ENCODE data around the gene ICAM2.

Gene ICAM2

DNA sequence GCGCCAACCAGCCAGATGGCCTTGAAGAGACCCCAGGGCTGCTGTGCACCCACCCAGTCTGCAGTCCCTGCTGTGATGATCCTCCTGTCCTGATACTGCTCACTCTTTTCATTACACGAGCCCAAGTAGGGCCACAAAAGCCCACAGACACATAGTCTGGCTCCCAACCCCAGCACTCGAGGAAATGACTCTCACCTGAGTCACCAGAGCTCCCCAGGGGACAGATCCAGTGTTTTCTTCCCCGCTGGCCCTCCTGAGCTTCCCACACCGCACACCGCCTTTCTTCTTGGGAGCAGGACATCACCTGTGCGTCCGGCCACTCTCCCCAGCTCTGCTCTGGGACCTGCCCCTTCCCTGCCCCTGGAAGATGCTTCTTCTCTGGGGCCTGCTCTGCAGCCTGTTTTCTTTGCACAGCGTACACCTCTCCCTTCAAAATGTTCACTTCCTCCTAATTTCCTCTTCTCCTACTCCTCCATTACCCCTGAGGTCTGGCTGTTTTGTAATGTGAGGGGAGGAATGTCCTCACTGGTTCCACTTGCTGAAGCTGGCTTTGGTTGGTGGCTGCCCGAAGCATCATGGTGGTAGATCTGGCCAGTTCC, 45.7 kb downstream of the ICAM2 start:
- no peak for DNase-seq (ENCODE audit: low read depth in 2 of 2)

DNA sequence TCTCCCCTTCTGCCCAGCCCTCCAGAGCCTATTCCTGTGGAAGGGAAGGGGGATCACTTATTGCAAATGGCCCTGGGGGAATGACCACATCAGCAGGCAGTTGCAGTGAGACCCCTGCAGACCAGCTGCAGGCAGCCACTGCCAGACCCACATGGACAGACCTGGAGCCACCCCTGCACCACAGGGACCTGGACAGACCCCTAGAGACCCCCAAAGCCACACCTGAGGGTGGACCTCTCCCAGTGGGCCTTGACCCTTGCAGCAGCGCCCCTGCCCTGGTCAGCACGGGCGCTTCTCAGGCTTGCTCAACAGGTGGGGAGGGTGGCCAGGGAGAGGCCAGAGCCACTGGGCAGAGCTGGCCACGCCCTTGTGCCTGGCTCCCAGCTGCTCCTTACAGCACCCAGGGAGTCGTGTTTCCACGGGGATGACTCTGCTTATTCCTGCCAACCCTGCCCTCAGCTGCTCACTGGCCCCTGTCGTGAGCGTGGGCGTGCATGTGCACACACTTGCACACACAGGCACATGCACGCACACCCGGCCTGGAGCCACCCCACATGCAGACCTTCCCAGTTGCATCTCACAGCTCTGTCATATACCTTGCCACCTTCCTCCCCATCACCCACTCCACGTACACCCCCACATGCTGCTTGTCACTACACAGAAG, 46.4 kb downstream of the ICAM2 start:
- no peak for DNase-seq (ENCODE audit: low read depth in 2 of 2)

DNA sequence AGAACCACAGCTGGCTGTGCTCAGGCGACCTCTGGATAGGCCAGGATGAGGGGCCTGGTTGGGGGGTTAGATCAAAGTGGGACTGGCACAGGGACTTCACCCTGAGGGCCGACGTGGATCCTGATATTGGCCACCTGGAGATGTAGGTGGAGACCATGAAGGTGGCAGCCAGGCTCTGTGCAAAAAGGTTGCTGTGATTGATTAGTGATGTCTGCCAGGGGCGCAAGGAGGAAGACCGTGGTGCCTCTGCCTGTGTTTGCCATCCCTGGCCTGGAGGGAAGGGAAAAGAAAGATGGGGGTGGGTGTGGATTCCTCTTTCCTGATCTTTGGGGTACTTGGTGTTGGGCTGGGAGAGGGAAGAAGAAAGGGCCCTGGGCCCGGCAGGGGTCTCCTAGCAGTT, 47.2 kb downstream of the ICAM2 start:
- DNase-seq (ENCODE audit: low read depth in 2 of 2), result no peak

DNA sequence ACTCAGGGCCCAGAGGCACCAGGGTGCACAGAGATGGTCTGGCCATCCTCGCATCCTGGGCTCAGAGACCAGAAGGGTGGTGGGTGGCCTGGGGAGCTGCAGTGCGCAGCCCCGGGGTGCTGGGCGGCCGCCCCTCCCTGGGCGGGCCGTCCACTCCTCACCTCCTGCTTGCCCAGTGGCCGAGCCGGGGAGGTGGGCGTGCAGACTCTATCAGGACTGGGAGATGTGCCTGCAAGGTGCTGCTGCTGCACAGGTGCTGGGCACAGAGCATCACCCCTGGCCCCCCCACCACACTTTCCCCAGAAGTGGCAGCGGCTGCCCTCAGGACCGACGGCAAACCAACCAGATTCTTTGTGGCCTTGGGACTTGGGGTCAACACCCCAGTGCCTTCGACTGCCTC, 47.6 kb downstream of the ICAM2 start, which contains the start of gene SCN4A:
TSS of gene SCN4A (minus strand) at position 123 of the 400 bp plus-strand sequence. CDS start at position 46, 77 bp downstream.
- no peak for DNase-seq (ENCODE audit: low read depth in 2 of 2)

DNA sequence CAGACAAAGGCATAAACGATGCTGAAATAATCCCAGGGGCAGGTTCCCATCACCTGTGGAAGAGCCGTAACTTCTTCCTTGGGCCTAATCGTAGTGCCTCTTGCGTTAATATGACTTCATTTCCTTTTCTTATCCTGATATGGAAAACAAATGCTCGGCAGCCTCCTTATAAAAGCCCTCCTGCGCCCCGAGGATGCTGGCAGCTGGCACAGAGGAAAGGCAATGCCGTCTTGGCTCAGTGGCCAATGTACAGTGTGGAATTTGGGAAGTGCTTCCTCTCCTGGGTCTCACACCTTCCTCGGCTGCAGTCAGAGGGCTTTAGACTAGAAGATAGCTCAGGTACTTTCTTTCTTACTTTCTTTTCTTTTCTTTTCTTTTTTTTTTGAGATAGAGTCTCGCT, 51.2 kb downstream of the ICAM2 start:
- no peak for DNase-seq (ENCODE audit: low read depth in 2 of 2)

DNA sequence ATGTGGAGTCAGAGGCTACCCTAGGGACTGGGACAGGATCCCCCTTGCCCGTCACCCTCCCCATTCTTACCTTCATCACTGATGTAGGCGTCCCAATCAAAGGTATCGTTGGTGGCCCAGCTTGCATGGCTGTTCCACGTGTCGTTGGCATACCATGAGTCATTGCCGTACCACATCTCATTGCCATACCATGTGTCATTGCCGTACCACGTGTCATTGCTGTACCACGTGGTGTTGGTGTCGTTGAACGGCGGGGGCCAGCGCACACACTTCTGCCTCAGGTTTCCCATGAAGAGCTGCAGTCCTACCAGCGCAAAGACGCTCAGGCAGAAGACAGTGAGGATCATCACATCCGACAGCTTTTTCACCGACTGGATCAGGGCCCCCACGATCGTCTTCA, 52.5 kb downstream of the ICAM2 start:
- DNase-seq (ENCODE audit: low read depth in 2 of 2), result no peak

DNA sequence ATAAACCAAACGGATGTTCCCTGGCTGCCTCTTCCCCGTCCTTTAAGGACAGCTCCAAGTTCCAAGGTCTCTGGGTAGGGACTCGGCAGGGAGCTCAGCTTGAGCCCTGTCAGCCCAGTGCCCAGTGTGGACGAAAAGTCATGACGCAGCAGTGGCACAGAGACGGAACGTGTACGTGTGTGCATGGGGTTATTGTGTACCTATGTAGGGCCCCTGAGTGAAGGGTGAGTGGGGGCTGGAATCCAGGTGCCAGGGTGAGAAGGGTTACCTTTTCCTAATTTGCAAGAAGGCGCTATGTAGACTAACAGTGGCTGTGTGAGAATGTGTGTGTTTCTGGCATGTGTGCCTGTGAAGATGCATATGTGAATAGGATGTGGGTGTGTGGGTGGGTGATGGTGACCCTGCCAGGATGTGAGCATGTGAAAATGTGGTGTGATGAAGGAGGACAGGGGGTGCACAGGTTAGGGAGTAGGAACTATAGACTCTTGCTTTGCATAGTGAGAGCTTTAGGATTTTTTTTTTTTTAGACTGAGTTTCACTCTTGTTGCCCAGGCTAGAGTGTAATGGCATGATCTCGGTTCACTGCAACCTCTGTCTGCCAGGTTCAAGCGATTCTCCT, 53.7 kb downstream of the ICAM2 start:
- DNase-seq (ENCODE audit: low read depth in 2 of 2), result no peak

DNA sequence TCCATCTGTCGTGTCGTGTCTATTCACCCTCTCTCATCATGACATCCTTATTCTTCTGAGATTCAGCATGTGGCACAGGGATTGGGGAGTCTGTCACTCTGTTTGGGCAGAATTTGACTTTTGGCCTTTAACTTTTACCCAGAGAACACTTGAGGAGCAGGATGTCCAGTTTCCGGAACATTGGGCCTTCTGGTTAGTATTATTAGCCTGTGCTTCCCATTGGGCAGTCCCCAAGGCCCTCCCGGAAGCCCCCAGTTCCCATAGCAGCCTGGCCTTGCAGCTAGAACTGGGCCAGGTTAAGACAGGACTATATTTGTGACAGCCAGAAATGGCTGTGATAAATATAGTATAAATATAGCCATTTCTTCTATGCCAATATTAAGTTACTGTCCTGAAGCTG, 57.3 kb downstream of the ICAM2 start:
- no peak for DNase-seq (ENCODE audit: low read depth in 2 of 2)

DNA sequence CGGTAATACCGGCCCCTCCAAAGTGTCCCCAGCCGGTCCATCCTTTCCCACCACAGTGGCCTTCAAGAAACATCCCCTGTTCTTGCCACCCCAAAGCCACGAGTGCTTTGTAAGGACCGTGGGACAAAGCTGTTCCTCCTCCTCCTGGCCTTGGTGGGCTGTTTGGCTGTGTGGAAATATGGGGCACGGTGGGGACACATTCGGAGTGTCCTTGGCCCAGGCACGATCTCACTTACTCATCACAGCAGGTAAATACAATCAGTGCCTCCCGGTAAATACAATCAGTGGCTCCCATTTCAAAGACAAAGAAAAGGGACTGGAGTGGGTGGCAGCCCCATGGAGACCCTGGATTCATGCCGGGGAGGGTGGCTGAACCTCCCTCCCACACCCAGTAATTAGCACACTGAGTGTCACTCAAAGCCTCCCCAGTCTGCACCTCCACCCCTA, 58.1 kb downstream of the ICAM2 start:
- no peak for DNase-seq (ENCODE audit: low read depth in 2 of 2)

DNA sequence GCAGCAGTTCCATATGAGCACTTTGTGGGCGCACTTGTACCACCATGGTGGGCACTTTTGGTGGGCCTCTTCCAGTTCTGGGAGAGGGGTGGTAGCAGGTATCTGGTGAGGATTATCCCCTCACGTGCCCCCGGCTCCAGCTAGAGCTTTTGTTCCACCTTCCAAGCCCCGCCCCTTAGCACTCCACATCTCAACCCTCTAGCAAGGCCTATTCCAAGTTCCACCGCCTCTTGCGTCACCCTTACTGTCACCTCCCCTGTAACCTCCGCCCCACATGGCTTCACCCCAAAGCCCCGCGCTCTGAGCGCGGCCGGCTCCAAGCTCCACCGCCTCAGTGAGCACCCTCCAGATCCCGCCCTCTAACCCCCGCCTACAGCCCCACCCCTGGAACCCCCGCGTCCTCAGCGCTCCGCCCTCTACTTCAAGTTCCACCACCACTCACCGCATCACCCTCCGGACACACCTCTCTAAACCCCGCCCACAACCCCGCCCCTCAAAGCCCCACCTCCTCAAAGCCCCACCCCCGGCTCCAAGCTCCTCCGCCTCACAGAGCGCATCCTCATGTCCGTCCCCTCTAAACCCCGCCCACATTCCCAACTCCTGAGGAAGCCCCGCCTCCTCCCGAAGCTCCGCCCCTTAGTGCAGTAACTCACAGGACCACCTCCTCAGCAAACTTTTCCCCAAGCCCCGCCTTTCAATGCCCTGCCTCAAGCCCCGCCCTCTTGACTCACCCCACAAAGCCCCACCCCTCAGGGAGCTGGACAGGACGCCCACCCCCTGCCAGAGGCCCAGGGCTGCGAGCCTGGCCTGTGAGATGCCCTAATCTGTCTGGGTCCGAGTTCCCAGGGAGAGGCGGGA, 58.8 kb downstream of the ICAM2 start:
- DNase-seq (ENCODE audit: low read depth in 2 of 2), result no peak

DNA sequence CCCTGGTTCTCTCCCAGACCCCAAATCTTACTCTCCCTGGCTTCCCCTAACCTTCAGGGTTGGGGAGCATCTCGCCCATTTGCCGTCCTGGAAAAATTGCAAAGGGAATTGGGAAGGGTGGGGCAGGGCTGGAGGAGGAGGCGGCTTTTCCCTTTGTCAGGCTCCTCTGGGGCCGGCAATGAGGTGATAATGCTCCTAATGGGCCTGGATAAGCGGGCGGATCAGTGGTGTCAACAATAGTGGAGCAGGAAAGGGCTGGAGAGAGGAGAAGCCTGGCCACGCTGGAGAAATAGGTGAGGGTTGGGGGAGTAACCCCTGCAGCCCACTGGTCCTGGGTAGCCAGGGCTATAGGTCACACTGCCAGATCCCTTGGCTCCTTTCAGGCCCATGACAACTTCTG, 60.0 kb downstream of the ICAM2 start:
- no peak for DNase-seq (ENCODE audit: low read depth in 2 of 2)

DNA sequence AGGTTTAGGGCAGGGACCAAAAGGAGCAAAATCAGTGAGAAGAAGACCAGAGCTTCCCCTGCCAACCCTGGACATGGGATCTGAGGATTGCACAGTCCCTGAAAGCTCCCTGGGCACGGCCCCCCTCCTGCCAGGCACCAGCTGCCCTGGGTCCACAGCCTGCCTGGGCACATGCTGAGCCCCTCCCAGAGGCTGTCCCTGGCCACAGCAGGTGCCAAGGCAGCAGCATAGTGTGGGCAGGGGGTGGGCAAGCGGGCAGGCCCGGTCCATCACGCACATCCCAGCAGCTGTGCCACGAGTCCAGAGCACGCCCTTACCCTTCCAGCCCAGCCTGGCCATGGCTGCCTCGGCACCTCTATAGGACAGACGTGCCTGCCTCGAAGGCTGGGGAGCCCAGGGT, 60.4 kb downstream of the ICAM2 start:
- no peak for DNase-seq (ENCODE audit: low read depth in 2 of 2)

DNA sequence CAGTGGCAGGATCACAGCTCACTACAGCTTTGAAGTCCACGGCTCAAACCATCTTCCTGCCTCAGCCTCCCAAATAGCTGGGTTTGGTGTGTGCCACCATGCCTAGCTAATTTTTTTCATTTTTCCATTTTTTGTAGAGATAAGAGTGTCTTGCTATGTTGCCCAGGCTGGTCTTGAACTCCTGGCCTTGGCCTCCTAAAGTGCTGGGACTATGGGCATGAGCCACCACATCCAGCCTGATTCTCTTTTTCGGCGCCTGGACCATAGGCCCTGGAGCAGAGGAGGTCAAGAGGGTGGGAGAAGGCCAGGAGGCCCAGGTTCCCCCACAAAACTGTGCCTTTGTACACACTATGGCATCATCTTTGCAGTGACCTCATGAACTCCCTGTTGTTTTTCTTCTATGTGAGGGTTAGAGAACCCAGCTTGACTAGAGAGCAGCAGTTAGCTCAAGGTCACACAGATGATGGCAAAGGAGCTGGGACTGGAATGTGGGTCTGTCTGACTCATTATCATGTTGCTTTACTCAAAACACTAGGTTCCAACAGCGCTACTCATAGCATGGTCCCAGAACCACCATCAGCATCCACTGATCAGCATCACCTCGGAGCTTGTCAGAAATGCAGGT, 64.0 kb downstream of the ICAM2 start:
- DNase-seq (ENCODE audit: low read depth in 2 of 2), result no peak

DNA sequence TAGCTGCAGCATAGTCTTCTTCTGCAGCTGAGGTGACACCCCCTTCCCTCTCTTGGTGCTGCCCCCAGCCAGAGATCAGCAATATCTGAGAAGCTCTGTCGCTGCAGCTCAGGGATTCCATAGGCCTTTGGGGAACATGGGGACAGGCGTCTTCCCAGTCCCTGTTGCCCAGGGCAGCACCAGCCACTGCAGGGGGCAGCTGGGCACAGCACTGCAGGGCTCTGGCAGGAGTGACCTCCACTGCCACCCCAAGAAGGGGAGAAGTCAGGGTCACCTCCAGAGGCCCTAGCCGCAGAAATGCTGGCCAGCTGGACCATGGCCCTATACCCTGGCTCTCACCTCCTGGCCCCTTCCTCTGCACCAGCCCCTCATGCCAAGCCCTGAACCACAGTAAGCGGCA, 64.6 kb downstream of the ICAM2 start:
- no peak for DNase-seq (ENCODE audit: low read depth in 2 of 2)

DNA sequence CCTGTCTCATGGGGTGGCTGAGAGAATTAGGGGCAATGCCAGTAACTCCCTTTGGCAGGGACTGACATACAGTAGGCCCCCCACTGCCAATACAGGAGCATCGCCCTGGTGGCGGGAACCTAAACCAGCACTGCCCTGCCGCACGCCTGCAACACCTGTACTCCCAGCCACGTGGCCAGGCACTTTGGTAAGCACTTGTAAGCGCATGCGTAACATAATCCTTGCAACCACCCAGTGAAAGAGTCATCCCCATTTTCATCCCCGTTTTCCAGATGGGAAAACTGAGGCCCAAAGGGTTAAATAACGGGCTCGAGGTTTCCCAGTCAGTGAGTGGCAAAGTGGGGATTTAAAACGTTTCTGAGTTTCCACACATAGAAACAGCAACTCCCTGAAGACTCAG, 65.2 kb downstream of the ICAM2 start:
- no peak for DNase-seq (ENCODE audit: low read depth in 2 of 2)

DNA sequence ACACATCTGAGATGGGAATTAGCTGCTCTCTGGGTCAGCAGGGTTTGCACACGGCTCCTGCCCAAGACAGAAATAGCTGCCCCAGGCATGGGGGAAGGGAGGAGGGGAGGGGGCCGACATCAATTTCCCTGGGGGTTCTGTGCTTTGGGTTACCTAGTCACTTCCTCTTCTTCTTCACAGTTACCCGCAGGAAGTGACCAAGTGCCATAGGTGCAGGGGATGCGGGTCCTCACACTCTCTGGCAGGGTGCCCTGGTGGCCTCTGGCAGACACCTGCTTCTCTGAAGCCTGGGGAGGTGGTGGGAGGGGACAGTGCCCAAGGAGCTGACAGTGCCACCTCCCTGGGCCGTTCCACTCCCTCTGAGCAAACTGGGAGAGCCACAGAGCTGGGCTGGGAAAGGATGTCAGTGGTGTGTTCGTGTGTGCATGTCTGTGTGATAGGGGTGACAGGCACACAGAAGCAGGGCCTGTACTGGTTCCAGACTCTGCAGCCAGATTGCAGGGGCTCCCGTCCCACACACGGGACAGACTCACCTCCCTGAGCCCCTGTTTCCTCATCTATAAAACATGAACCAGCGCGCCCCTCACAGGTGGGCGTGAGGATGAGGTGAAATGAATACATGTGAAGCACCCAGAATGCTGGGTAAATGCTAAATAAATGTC, 65.9 kb downstream of the ICAM2 start:
- DNase-seq (ENCODE audit: low read depth in 2 of 2), result no peak
